Testis (tissue), 2 donors: ENCODE measurements around the gene FKBP7.

Experiments
- CTCF ChIP-seq, 3 experiments: fragments of 450-650 bp in 2 of 3; fragments of 200-600 bp in 1 of 3; sonication (generic) in 1 of 3; IDR thresholded peaks; one replicate each; pipeline ENCODE4 v1.5.1; 2016 to 2019; ENCODE audit warnings: antibody characterized with exemption in 3 of 3, mild to moderate bottlenecking in 2 of 3, moderate library complexity in 1 of 3
- POLR2A ChIP-seq: fragments of 450-650 bp; IDR thresholded peaks from one replicate; pipeline ENCODE4 v1.6.1; 2017; ENCODE audit warnings: antibody characterized with exemption, mild to moderate bottlenecking, moderate library complexity

- TF ChIP-seq POLR2A (no peak), CTCF (IDR thresholded peaks at IDR 0.05) (no peak)
These were observed 26.1 kb downstream of the FKBP7 start for GRCh38 chr2:178452334-178452733.
